HG02938 (cell line): ENCODE measurements around the gene PDE11A.
A peak's percentile ranks its signal among the peaks of the same experiment; 100 is the strongest.
"Not testable (repeated sequence)": the region's sequence is repeated elsewhere in the genome, so short reads cannot be mapped to it uniquely, and the experiment has no call there.

Source experiments
- ATAC-seq: cut with Tn5 transposase; IDR thresholded peaks from one replicate; pipeline ENCODE4 v1.9.1; 2021; ENCODE audit warnings: mild to moderate bottlenecking, moderate library complexity; ENCODE audit not compliant: unreplicated experiment

PDE11A gene

DNA sequence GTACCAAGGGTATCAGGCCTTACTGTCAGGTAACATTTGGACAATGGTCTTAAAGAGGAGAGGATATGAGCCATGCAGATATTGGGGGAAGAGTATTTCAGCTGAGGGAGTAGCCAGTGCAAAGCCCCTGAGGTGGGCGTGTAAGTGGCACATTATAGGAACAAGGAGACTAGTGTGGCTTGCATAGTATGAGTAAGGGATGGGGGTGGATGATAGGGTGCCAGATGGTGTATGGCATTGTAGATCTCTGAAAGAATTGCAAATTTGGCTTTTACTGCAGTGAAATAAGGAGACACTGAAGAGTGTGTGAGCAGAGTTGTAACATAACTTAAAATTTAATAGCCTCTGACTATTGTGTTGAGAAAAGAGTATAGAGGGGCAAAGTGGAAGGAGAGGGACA lies 244.0 kb downstream of the PDE11A start:
- ATAC-seq = no peak

DNA sequence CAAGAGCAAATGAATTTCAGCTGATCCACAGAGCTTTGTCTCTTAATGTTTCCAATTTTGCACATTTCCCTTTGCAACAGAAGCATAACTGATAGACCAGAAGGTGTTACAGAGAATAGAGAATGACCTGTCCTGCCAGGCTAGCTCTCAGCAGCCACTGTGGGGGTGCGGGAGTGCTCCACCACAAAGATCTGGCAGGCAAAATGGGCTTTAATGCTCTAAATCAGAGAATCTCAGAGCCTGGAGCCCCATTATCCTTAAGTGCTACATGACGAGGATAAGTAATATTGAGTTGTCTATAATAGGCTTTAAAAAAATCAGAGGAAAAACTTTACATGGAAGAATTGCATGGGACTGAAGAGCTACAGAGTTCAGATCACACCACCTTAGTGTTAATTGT lies 245.7 kb downstream of the PDE11A start:
- ATAC-seq = no peak

- ATAC-seq = no peak
These were observed 249.6 kb downstream of the PDE11A start for GRCh38 chr2:177822941-177823340.

DNA sequence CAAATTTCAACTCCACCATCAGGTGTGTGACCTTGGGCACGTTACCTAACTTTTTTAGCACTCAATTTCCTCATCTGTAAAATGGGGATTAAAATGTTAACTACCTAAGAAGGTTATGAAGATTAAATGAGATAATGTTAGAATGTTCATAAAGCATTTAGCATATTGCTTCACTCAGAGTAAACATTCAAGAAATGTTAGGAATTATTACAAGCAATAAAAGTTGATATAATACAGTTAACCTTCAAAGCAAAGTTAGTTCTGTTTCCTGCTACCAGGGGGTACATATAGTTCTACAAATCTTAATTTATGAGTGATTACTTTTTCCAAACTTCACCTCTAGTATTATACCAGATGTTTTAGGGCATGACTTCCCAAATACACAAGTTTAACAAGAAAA lies 254.2 kb downstream of the PDE11A start:
- no peak for ATAC-seq

- ATAC-seq = no peak
These were observed 255.3 kb downstream of the PDE11A start for GRCh38 chr2:177817300-177817699.

DNA sequence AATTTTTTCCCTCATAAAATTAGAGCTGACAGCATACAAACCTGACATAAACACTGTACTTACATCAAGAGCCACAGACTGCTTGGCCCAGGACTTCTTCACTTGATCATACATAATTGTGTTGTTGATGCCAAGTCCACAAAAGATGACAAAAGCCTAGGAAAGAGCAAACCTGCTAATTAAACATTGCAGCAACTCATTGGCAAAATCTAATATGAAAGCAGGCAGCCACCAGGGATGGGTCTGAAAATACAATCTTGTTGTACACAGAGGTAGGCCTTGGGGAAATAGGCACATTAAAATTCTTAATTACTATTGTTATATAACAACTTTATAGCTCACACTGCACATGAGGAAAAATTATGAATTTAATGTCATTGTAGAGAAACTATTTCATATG lies 255.8 kb downstream of the PDE11A start:
- no peak for ATAC-seq

DNA sequence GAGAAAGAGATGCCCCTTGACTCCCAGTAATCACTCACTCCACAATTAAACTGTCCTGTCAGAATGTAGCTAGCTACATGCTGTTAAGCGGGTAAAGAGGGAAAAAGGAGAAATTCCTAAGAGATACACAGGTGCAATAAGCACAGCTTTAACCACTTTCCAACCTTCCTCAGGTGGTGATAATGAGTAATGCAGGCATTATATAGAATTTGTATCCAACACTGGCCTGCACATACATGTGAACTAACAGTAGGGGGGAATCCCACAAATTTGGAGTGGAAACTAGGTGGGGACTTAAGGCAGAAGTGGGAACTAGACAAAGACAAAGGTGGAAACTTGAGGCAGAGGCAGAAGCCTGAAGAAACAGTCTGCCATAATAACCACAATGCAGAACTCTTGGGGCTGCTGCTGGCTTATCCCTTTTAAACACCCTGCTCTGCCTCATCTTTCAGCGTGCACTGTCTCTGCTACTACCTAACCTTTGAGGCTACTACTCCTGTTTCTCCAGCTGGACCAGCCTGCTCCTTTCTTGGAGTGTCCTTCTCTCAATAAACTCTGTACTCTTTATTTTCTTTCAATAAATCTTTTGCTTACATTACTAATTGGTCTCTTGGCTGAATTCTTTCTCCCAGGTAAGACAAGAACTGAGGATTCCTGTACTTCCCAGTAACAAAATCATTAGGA lies 259.7 kb downstream of the PDE11A start:
- no peak for ATAC-seq

GRCh38 chr2:177810906-177811305 lies 261.7 kb downstream of the PDE11A start:
- no peak for ATAC-seq

- no peak for ATAC-seq
These were observed 263.4 kb downstream of the PDE11A start for GRCh38 chr2:177808984-177809809.

DNA sequence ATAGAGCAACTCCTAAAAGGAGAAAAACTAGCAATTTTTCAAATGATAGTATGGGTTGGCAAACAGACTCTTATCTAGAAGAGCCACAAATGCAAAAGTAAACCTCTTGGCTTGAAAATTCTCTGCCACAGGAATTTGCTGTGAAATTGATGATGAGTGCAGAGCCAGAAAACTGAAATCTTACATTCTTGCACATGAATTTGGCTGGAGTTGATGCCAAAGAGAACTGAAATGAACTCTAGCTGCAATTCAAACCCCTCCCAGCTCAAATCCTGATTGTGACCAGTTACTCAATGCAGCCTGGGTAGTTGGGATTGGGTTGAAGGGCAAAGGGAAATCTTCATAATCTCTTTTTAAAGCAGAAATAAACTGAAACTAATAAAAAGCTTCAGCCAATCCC lies 266.6 kb downstream of the PDE11A start:
- ATAC-seq = no peak

GRCh38 chr2:177799531-177799930 lies 273.0 kb downstream of the PDE11A start:
- ATAC-seq = peak; percentile 62

DNA sequence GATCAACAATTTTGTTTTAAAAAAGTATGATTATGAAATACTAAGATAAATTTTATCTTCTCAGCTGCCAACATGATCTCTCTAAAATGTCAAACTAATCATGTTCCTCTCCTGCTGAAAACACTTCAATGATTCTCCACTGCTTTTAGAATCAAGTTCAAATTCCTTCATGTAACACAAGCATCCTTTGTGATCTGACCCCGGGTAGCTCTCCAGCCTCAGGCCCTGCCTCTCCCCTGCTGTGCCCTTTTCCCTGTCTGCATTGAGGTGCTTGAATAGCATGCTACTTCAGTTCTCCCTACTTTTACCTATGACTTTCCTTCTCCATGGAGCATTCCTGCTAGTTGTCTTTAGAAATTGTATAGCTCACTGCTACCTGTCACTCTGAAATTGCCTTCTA lies 274.8 kb downstream of the PDE11A start:
- no peak for ATAC-seq

DNA sequence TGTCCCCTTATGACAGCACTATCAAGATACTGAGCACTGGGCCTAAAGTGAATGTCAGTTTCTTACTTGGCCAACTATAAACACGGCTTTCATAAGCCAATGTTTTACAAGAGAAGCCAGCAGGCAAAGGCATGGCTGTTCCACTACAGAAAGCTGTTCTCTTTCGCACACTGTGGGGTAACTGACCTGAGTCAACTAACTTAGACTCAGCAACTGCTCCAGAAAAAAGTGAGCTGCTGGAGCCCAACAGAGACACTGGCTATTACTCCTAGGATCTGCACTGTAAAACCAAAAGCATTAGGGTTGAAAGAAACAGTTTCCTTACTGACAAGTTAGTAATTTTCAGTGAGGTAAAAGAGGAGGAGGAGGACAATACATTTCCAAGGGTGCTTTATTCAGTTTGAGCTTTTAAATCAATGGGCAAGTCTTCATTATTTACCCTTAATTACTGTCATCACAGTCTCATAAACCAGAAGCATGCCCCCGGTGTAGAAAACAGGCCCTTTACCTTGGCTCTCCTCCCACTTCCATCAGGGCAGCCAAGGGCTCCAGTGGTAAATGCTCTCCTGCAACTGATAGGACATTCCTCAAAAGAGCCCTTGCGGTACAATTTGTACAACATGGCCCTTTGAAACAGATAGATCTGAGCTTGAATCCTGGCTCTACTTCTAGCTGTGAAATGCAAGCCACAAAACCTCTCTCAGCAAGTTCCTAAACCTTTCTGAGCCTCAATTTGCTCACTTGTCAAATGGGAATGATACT lies 275.7 kb downstream of the PDE11A start:
- ATAC-seq = no peak

GRCh38 chr2:177796011-177796410 lies 276.6 kb downstream of the PDE11A start:
- no peak for ATAC-seq

GRCh38 chr2:177785143-177785542 lies 287.4 kb downstream of the PDE11A start:
- not testable (repeated sequence) for ATAC-seq

- peak; percentile 13 for ATAC-seq
These were observed 287.9 kb downstream of the PDE11A start for GRCh38 chr2:177784745-177785067.

DNA sequence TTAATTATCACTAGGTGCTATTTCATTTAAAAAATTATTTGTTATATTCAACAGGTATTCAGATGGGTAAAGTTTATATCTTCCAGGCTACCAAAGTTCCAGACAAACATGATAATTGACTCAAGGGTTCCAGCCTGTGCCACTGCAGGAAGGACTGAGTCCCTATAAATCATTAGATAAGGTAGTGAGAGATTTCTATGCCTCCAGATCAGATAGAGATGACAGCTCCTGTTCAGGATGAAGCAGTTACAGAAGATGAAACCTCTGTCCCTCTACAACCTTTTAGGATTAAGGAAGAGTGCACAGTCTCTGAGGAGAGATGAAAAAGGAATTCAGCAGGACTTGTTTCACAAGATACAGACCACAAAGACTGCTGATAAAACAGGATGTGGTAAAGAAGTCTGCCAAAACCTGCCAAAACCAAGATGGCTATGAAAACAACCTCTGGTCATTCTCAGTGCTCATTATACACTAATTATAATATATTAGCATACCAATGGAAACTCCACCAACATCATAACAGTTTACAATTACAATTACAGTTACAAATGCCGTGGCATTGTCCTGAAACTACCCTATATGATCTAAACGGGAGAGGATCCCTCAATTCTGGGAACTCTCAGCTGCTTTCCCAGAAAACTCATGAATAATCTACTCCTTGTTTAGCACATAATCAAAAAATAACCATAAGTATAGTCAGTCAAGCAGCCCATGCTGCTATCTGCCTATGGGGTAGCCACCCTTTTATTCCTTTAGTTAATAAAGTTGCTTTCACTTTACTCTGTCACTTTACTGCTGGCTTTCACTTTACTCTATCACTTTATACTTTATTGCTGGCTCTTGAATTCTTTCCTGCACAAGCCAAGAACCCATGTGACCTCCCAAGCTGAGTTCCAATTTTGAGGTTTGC lies 288.5 kb downstream of the PDE11A start:
- peak; percentile 99 for ATAC-seq

GRCh38 chr2:177783091-177783490 lies 289.5 kb downstream of the PDE11A start:
- ATAC-seq = no peak

GRCh38 chr2:177782613-177783012 lies 290.0 kb downstream of the PDE11A start:
- ATAC-seq = no peak

DNA sequence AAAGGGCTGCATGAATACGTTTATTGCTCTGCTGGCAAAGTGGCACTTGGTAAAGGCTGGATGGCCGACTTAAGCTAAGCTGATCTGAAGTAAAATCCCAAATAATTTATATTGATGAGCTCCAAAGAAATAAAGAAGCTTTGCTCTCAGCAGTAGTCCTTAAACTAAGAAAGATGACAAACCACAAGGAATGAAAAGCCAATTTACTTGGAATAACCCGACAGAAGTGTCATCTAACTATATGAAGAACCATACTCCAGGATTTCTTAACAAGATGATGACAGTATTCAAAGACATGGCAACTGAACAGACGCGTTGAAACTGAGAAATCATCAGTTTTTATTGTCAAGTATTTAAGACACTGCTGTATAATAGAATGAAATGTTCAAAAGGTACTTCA lies 294.1 kb downstream of the PDE11A start:
- ATAC-seq = no peak

DNA sequence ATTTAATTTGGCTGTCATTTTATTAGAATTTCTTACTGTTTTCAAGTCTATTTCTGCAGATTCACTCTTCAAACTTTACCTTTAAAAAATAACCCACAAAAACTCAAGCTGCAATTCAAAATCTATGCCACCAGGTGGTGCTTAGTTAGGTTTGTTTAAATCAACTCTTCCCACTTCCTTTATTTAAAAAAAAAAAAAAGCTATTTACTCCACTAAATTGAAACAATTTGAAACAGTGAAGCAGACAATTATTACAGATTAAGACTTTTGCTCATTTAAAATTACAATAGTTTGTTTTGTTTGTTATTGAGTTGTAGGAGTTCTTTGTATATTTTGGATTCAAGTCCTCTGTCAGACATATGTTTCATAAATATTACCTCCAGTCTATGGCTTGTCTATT lies 300.0 kb downstream of the PDE11A start:
- no peak for ATAC-seq
